ENCODE data around the gene HOTAIR.
A peak's percentile ranks its signal among the peaks of the same experiment; 100 is the strongest.

Gene HOTAIR

GRCh38 chr12:53974084-53975063 is at the start of gene HOTAIR:
Gene HOTAIR, minus strand, starts transcription at chr12:53974954.
- no peak for DNase-seq

- no peak for DNase-seq
Observed at GRCh38 chr12:54024127-54024526, 49.4 kb upstream of the HOTAIR start.

GRCh38 chr12:54022960-54023884 is 48.5 kb upstream of the HOTAIR start:
- no peak for DNase-seq

- no peak for DNase-seq
Observed at GRCh38 chr12:54021432-54022013, 46.8 kb upstream of the HOTAIR start.

GRCh38 chr12:54020591-54021405 is 46.0 kb upstream of the HOTAIR start:
- no peak for DNase-seq

- no peak for DNase-seq
Observed at GRCh38 chr12:54019924-54020590, 45.3 kb upstream of the HOTAIR start.

- no peak for DNase-seq
Observed at GRCh38 chr12:54019091-54019811, 44.5 kb upstream of the HOTAIR start.

- no peak for DNase-seq
Observed at GRCh38 chr12:54018468-54018984, 43.8 kb upstream of the HOTAIR start.

- peak; percentile 55 for DNase-seq
Observed at GRCh38 chr12:54017878-54018467, 43.2 kb upstream of the HOTAIR start.

GRCh38 chr12:54017027-54017788 is 42.5 kb upstream of the HOTAIR start:
- DNase-seq, result no peak

- DNase-seq, result no peak
Observed at GRCh38 chr12:54016478-54016964, 41.8 kb upstream of the HOTAIR start.

- DNase-seq, result no peak
Observed at GRCh38 chr12:54016051-54016450, 41.3 kb upstream of the HOTAIR start.

GRCh38 chr12:54015018-54015931 is 40.5 kb upstream of the HOTAIR start:
- no peak for DNase-seq

- DNase-seq, result no peak
Observed at GRCh38 chr12:54014377-54015017, 39.7 kb upstream of the HOTAIR start.

- no peak for DNase-seq
Observed at GRCh38 chr12:54012631-54013409, 38.1 kb upstream of the HOTAIR start.

GRCh38 chr12:54011665-54012532 is 37.1 kb upstream of the HOTAIR start:
- no peak for DNase-seq
